IPS-20b (cell line): Measurements from ENCODE around the gene YBX1.
"Not testable (repeated sequence)": the region's sequence is repeated elsewhere in the genome, so short reads cannot be mapped to it uniquely, and the experiment has no call there.

Source experiments
- H3K27ac ChIP-seq: one replicate; pipeline ENCODE4 v1.5.1; 2013; ENCODE audit warnings: low read length
- H3K27me3 ChIP-seq: 2 replicates; pipeline ENCODE4 v1.6.1; 2013; ENCODE audit warnings: mild to moderate bottlenecking, low read length, inconsistent platforms; ENCODE audit not compliant: insufficient read depth
- H3K36me3 ChIP-seq: 2 replicates; pipeline ENCODE4 v1.6.1; 2013; ENCODE audit warnings: low read depth, mild to moderate bottlenecking, inconsistent platforms, low read length, moderate library complexity; ENCODE audit not compliant: insufficient read depth
- H3K4me1 ChIP-seq: 2 replicates; pipeline ENCODE4 v1.6.1; 2013; ENCODE audit warnings: mild to moderate bottlenecking, control low read depth, inconsistent platforms, low read length, moderate library complexity; ENCODE audit not compliant: insufficient read depth
- H3K4me3 ChIP-seq: 2 replicates; pipeline ENCODE4 v1.5.1; 2013; ENCODE audit warnings: mild to moderate bottlenecking, low read length, inconsistent platforms
- H3K9ac ChIP-seq: 2 replicates; pipeline ENCODE4 v1.6.1; 2013; ENCODE audit warnings: low read depth, mild to moderate bottlenecking, inconsistent platforms, low read length, moderate library complexity
- H3K9me3 ChIP-seq: 2 replicates; pipeline ENCODE4 v1.6.1; 2013; ENCODE audit warnings: mild to moderate bottlenecking, low read depth, low read length, inconsistent platforms; ENCODE audit not compliant: insufficient read depth

The YBX1 gene

GRCh38 chr1:42744148-42744413 lies 61.9 kb downstream of the YBX1 start:
- no peak overlapping the region for H3K4me3 ChIP-seq
- no peak overlapping the region for H3K27ac ChIP-seq
- H3K27me3 ChIP-seq = no peaks in the 10 kb centered on the region
- H3K4me1 ChIP-seq = peaks cover 17% of the 10 kb centered on the region; the same call in 1 of the 2 replicates
- no peak overlapping the region for H3K9ac ChIP-seq
- peaks cover 39% of the 10 kb centered on the region for H3K36me3 ChIP-seq
- H3K9me3 ChIP-seq = no peaks in the 10 kb centered on the region

- H3K4me1 ChIP-seq = peaks cover 4% of the 10 kb centered on the region; the same call in 1 of the 2 replicates
- no peak overlapping the region for H3K4me3 ChIP-seq
- no peaks in the 10 kb centered on the region for H3K9me3 ChIP-seq
- H3K27me3 ChIP-seq = no peaks in the 10 kb centered on the region
- H3K9ac ChIP-seq = no peak overlapping the region
- H3K27ac ChIP-seq = no peak overlapping the region
- H3K36me3 ChIP-seq = peaks cover 52% of the 10 kb centered on the region
Measured at GRCh38 chr1:42745851-42746250, 63.6 kb downstream of the YBX1 start.

- peaks cover 53% of the 10 kb centered on the region for H3K36me3 ChIP-seq
Measured at GRCh38 chr1:42746436-42747105, 64.4 kb downstream of the YBX1 start.

GRCh38 chr1:42747125-42747524 lies 64.9 kb downstream of the YBX1 start:
- H3K9me3 ChIP-seq = no peaks in the 10 kb centered on the region
- no peaks in the 10 kb centered on the region for H3K4me1 ChIP-seq
- H3K27ac ChIP-seq = no peak overlapping the region
- no peak overlapping the region for H3K9ac ChIP-seq
- no peaks in the 10 kb centered on the region for H3K27me3 ChIP-seq
- H3K36me3 ChIP-seq = peaks cover 59% of the 10 kb centered on the region
- no peak overlapping the region for H3K4me3 ChIP-seq

More at GRCh38 chr1:42746436-42747105, 64.4 kb downstream of the YBX1 start:
- Histone ChIP-seq H3K9ac (no peak overlapping the region), H3K9me3 (no peaks in the 10 kb centered on the region), H3K4me3 (no peak overlapping the region), H3K4me1 (peaks cover under 1% of the 10 kb centered on the region; the same call in 1 of the 2 replicates), H3K27ac (no peak overlapping the region), H3K27me3 (no peaks in the 10 kb centered on the region)

- Histone ChIP-seq H3K36me3 (peaks cover 67% of the 10 kb centered on the region), H3K4me1 (no peaks in the 10 kb centered on the region), H3K9me3 (no peaks in the 10 kb centered on the region), H3K9ac (no peak overlapping the region), H3K27ac (no peak overlapping the region), H3K4me3 (no peak overlapping the region), H3K27me3 (no peaks in the 10 kb centered on the region)
Measured at GRCh38 chr1:42748021-42748420, 65.8 kb downstream of the YBX1 start.

GRCh38 chr1:42748461-42749410 lies 66.5 kb downstream of the YBX1 start:
- no peak overlapping the region for H3K9ac ChIP-seq
- no peaks in the 10 kb centered on the region for H3K9me3 ChIP-seq
- no peak overlapping the region for H3K27ac ChIP-seq
- H3K4me1 ChIP-seq = no peaks in the 10 kb centered on the region
- peaks cover 75% of the 10 kb centered on the region for H3K36me3 ChIP-seq
- H3K4me3 ChIP-seq = no peak overlapping the region
- H3K27me3 ChIP-seq = no peaks in the 10 kb centered on the region

- Histone ChIP-seq H3K4me3 (no peak overlapping the region), H3K36me3 (peaks cover 88% of the 10 kb centered on the region), H3K27ac (no peak overlapping the region), H3K9me3 (no peaks in the 10 kb centered on the region), H3K27me3 (no peaks in the 10 kb centered on the region), H3K4me1 (no peaks in the 10 kb centered on the region), H3K9ac (no peak overlapping the region)
Measured at GRCh38 chr1:42750041-42750440, 67.8 kb downstream of the YBX1 start.

- not testable (repeated sequence) for H3K9ac ChIP-seq, H3K27ac ChIP-seq, H3K27me3 ChIP-seq, H3K9me3 ChIP-seq, H3K4me1 ChIP-seq, H3K4me3 ChIP-seq
- H3K36me3 ChIP-seq = peaks cover 89% of the 10 kb centered on the region
Measured at GRCh38 chr1:42751511-42752070, 69.4 kb downstream of the YBX1 start.

GRCh38 chr1:42752284-42752683 lies 70.1 kb downstream of the YBX1 start:
- Histone ChIP-seq H3K4me3 (no peak overlapping the region), H3K9ac (no peak overlapping the region), H3K27ac (no peak overlapping the region), H3K36me3 (peaks cover 86% of the 10 kb centered on the region), H3K4me1 (no peaks in the 10 kb centered on the region), H3K9me3 (no peaks in the 10 kb centered on the region), H3K27me3 (no peaks in the 10 kb centered on the region)

GRCh38 chr1:42753070-42753469 lies 70.9 kb downstream of the YBX1 start:
- Histone ChIP-seq H3K9me3 (no peaks in the 10 kb centered on the region), H3K4me1 (no peaks in the 10 kb centered on the region), H3K4me3 (no peak overlapping the region), H3K9ac (no peak overlapping the region), H3K36me3 (peaks cover 86% of the 10 kb centered on the region), H3K27ac (no peak overlapping the region), H3K27me3 (no peaks in the 10 kb centered on the region)
